ENCODE data around the gene KLHL36. TPM values are rescaled to one million over a fixed set of nuclear protein-coding genes. Genes with fewer than 3 reads are reported as not detected.

The KLHL36 gene
- total RNA-seq, 2 experiments from 2014 or later = 32.6 to 34.8 TPM

GRCh38 chr16:84650062-84650991, 2.0 kb downstream of the KLHL36 start:
- no peak for DNase-seq
- Mint-ChIP-seq H3K27ac (no peak overlapping the region), H3K4me1 (peaks cover 50% of the 10 kb centered on the region), H3K4me3 (peak overlapping the region; percentile 69), H3K9me3 (no peaks in the 10 kb centered on the region), H3K36me3 (peaks cover 32% of the 10 kb centered on the region), H3K27me3 (no peaks in the 10 kb centered on the region)

- Mint-ChIP-seq H3K27me3 (no peaks in the 10 kb centered on the region), H3K9me3 (no peaks in the 10 kb centered on the region), H3K4me1 (peaks cover 62% of the 10 kb centered on the region), H3K4me3 (peak overlapping the region; percentile 7), H3K36me3 (peaks cover 35% of the 10 kb centered on the region), H3K27ac (peak overlapping the region; percentile 60)
- no peak for DNase-seq
These were observed 4.3 kb downstream of the KLHL36 start for GRCh38 chr16:84652566-84652965.

GRCh38 chr16:84654238-84654637, 5.9 kb downstream of the KLHL36 start:
- Mint-ChIP-seq H3K27me3 (no peaks in the 10 kb centered on the region), H3K4me3 (no peak overlapping the region), H3K4me1 (peaks cover 63% of the 10 kb centered on the region), H3K27ac (no peak overlapping the region), H3K36me3 (peaks cover 43% of the 10 kb centered on the region), H3K9me3 (no peaks in the 10 kb centered on the region)
- no peak for DNase-seq

- Mint-ChIP-seq H3K4me3 (no peak overlapping the region), H3K4me1 (peaks cover 58% of the 10 kb centered on the region), H3K9me3 (no peaks in the 10 kb centered on the region), H3K27me3 (no peaks in the 10 kb centered on the region), H3K36me3 (peaks cover 44% of the 10 kb centered on the region), H3K27ac (no peak overlapping the region)
- no peak for DNase-seq
These were observed 6.7 kb downstream of the KLHL36 start for GRCh38 chr16:84654998-84655397.

GRCh38 chr16:84656649-84657048, 8.3 kb downstream of the KLHL36 start:
- H3K9me3 Mint-ChIP-seq = no peaks in the 10 kb centered on the region
- no peak overlapping the region for H3K4me3 Mint-ChIP-seq
- peaks cover 33% of the 10 kb centered on the region for H3K36me3 Mint-ChIP-seq
- no peak for DNase-seq
- peaks cover 44% of the 10 kb centered on the region for H3K4me1 Mint-ChIP-seq
- H3K27me3 Mint-ChIP-seq = no peaks in the 10 kb centered on the region
- H3K27ac Mint-ChIP-seq = peak overlapping the region; percentile 78

- H3K4me1 Mint-ChIP-seq = peaks cover 37% of the 10 kb centered on the region
- peak overlapping the region; percentile 34 for H3K27ac Mint-ChIP-seq
- DNase-seq = no peak
- no peaks in the 10 kb centered on the region for H3K27me3 Mint-ChIP-seq
- no peak overlapping the region for H3K4me3 Mint-ChIP-seq
- H3K36me3 Mint-ChIP-seq = peaks cover 29% of the 10 kb centered on the region
- no peaks in the 10 kb centered on the region for H3K9me3 Mint-ChIP-seq
These were observed 9.0 kb downstream of the KLHL36 start for GRCh38 chr16:84657229-84657837.

GRCh38 chr16:84658690-84659089, 10.4 kb downstream of the KLHL36 start:
- Mint-ChIP-seq H3K36me3 (peaks cover 29% of the 10 kb centered on the region), H3K27ac (peak overlapping the region; percentile 66), H3K9me3 (no peaks in the 10 kb centered on the region), H3K27me3 (no peaks in the 10 kb centered on the region), H3K4me3 (no peak overlapping the region), H3K4me1 (peaks cover 28% of the 10 kb centered on the region)
- DNase-seq = no peak

GRCh38 chr16:84659656-84660300, 11.5 kb downstream of the KLHL36 start:
- H3K36me3 Mint-ChIP-seq = peaks cover 34% of the 10 kb centered on the region
- H3K9me3 Mint-ChIP-seq = no peaks in the 10 kb centered on the region
- no peak overlapping the region for H3K4me3 Mint-ChIP-seq
- H3K27me3 Mint-ChIP-seq = no peaks in the 10 kb centered on the region
- DNase-seq = no peak
- H3K27ac Mint-ChIP-seq = no peak overlapping the region
- H3K4me1 Mint-ChIP-seq = peaks cover 32% of the 10 kb centered on the region

- Mint-ChIP-seq H3K4me3 (no peak overlapping the region), H3K4me1 (peaks cover 25% of the 10 kb centered on the region), H3K27ac (peak overlapping the region; percentile 54), H3K36me3 (peaks cover 28% of the 10 kb centered on the region), H3K9me3 (no peaks in the 10 kb centered on the region), H3K27me3 (no peaks in the 10 kb centered on the region)
- no peak for DNase-seq
These were observed 12.7 kb downstream of the KLHL36 start for GRCh38 chr16:84660973-84661372.

- no peak for DNase-seq
- peaks cover 31% of the 10 kb centered on the region for H3K36me3 Mint-ChIP-seq
- no peaks in the 10 kb centered on the region for H3K27me3 Mint-ChIP-seq
- no peaks in the 10 kb centered on the region for H3K9me3 Mint-ChIP-seq
- no peak overlapping the region for H3K27ac Mint-ChIP-seq
- H3K4me1 Mint-ChIP-seq = peaks cover 24% of the 10 kb centered on the region
- H3K4me3 Mint-ChIP-seq = no peak overlapping the region
These were observed 13.2 kb downstream of the KLHL36 start for GRCh38 chr16:84661418-84662060.

- Mint-ChIP-seq H3K36me3 (peaks cover 31% of the 10 kb centered on the region), H3K9me3 (no peaks in the 10 kb centered on the region), H3K4me3 (no peak overlapping the region), H3K27me3 (no peaks in the 10 kb centered on the region), H3K4me1 (peaks cover 24% of the 10 kb centered on the region), H3K27ac (no peak overlapping the region)
- DNase-seq = no peak
These were observed 14.2 kb downstream of the KLHL36 start for GRCh38 chr16:84662471-84662870.

- no peak overlapping the region for H3K4me3 Mint-ChIP-seq
- H3K27me3 Mint-ChIP-seq = no peaks in the 10 kb centered on the region
- no peak overlapping the region for H3K27ac Mint-ChIP-seq
- H3K9me3 Mint-ChIP-seq = no peaks in the 10 kb centered on the region
- no peak for DNase-seq
- peaks cover 17% of the 10 kb centered on the region for H3K4me1 Mint-ChIP-seq
- peaks cover 26% of the 10 kb centered on the region for H3K36me3 Mint-ChIP-seq
These were observed 15.3 kb downstream of the KLHL36 start for GRCh38 chr16:84663433-84664101.

GRCh38 chr16:84665359-84665758, 17.0 kb downstream of the KLHL36 start:
- Mint-ChIP-seq H3K27me3 (no peaks in the 10 kb centered on the region), H3K9me3 (no peaks in the 10 kb centered on the region), H3K36me3 (peaks cover 19% of the 10 kb centered on the region), H3K27ac (no peak overlapping the region), H3K4me3 (no peak overlapping the region), H3K4me1 (peaks cover 15% of the 10 kb centered on the region)
- no peak for DNase-seq

GRCh38 chr16:84665843-84666242, 17.5 kb downstream of the KLHL36 start:
- Mint-ChIP-seq H3K9me3 (no peaks in the 10 kb centered on the region), H3K27me3 (no peaks in the 10 kb centered on the region), H3K36me3 (peaks cover 19% of the 10 kb centered on the region), H3K27ac (peak overlapping the region; percentile 51), H3K4me1 (peaks cover 14% of the 10 kb centered on the region), H3K4me3 (no peak overlapping the region)
- no peak for DNase-seq
